MM.1S (cell line): Measurements from ENCODE around the gene SMURF2.

Source experiments
- DNase-seq: peaks from one replicate; pipeline ENCODE4 v3.0.0-alpha.2; 2015
- H2AFZ ChIP-seq: fragments of 300-600 bp; sonication (generic); 2 replicates; pipeline ENCODE4 v1.6.0; 2016; ENCODE audit warnings: antibody characterized with exemption, low read length
- H3F3A ChIP-seq: fragments of 300-600 bp; sonication (generic); 2 replicates; pipeline ENCODE4 v1.6.1; 2016; ENCODE audit warnings: mild to moderate bottlenecking, antibody characterized with exemption, low read length, moderate library complexity, mixed read lengths; ENCODE audit not compliant: insufficient read depth
- H3K27ac ChIP-seq: fragments of 300-600 bp; sonication (generic); 2 replicates; pipeline ENCODE4 v1.5.1; 2016; ENCODE audit warnings: mild to moderate bottlenecking, low read length
- H3K27me3 ChIP-seq: fragments of 300-600 bp; sonication (generic); replicated peaks from 2 replicates; pipeline ENCODE4 v1.6.0; 2016; ENCODE audit warnings: low read length; ENCODE audit not compliant: insufficient read depth
- H3K36me3 ChIP-seq: fragments of 300-600 bp; sonication (generic); replicated peaks from 2 replicates; pipeline ENCODE4 v1.6.1; 2016; ENCODE audit warnings: mild to moderate bottlenecking, low read length, mixed read lengths; ENCODE audit not compliant: insufficient read depth
- H3K4me1 ChIP-seq: fragments of 300-600 bp; sonication (generic); 2 replicates; pipeline ENCODE4 v1.6.1; 2016; ENCODE audit warnings: low read length, mixed read lengths
- H3K4me2 ChIP-seq: fragments of 300-600 bp; sonication (generic); 2 replicates; pipeline ENCODE4 v1.6.0; 2016; ENCODE audit warnings: low read depth, low read length
- H3K4me3 ChIP-seq: fragments of 300-600 bp; sonication (generic); 2 replicates; pipeline ENCODE4 v1.5.1; 2016; ENCODE audit warnings: low read length, mixed read lengths
- H3K79me2 ChIP-seq: fragments of 300-600 bp; sonication (generic); 2 replicates; pipeline ENCODE4 v1.6.1; 2016; ENCODE audit warnings: mixed run types, low read length, mixed read lengths
- H3K9ac ChIP-seq: fragments of 300-600 bp; sonication (generic); 2 replicates; pipeline ENCODE4 v1.6.1; 2016; ENCODE audit warnings: low read length, mixed read lengths
- H3K9me2 ChIP-seq: fragments of 300-600 bp; sonication (generic); replicated peaks from 2 replicates; pipeline ENCODE4 v1.6.1; 2016; ENCODE audit warnings: mild to moderate bottlenecking, low read length, mixed read lengths; ENCODE audit not compliant: insufficient read depth
- H3K9me3 ChIP-seq: fragments of 300-600 bp; sonication (generic); replicated peaks from 2 replicates; pipeline ENCODE4 v1.6.1; 2016; ENCODE audit warnings: mild to moderate bottlenecking, low read length, mixed read lengths; ENCODE audit not compliant: insufficient read depth
- H4K20me1 ChIP-seq: fragments of 300-600 bp; sonication (generic); 2 replicates; pipeline ENCODE4 v1.6.1; 2016; ENCODE audit warnings: mild to moderate bottlenecking, low read length, moderate library complexity, mixed read lengths; ENCODE audit not compliant: insufficient read depth
- CTCF ChIP-seq: fragments of 300-600 bp; sonication (generic); IDR thresholded peaks from 2 replicates; pipeline ENCODE4 v1.5.1; 2016; ENCODE audit warnings: antibody characterized with exemption, low read length, mixed read lengths
- EZH2 ChIP-seq: fragments of 300-600 bp; sonication (generic); optimal IDR thresholded peaks from 2 replicates; pipeline ENCODE3; 2017; ENCODE audit warnings: low read depth, mild to moderate bottlenecking, antibody characterized with exemption, low read length, mixed read lengths
- EZH2phosphoT487 ChIP-seq: fragments of 300-600 bp; sonication (generic); IDR thresholded peaks from 2 replicates; pipeline ENCODE4 v1.6.1; 2018; ENCODE audit warnings: antibody characterized with exemption, low read length

The SMURF2 gene

DNA sequence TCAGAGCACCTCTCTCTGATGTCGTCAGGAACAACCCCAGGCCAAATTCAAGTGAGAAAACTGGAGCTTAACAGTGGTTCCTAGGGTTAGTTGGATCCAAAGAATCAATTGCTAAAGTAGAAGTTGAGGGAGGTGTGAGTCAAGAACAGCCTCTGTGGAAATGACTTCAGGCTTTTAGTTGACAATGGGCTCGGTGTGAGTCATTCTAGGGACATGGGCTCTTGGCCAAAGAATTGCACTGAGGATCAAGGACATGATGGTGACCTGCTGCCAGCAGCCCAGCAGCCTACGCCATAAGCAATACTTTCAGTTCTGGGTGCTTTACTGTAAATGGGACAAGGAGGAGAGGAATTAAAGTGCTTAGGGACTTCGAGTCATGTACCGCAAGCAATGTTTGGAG is 32.1 kb upstream of the SMURF2 start:
- Histone ChIP-seq H4K20me1 (no peaks in the 10 kb centered on the region), H3K79me2 (no peaks in the 10 kb centered on the region), H3K9me2 (no peaks in the 10 kb centered on the region), H3K9ac (no peak overlapping the region), H3K36me3 (no peaks in the 10 kb centered on the region), H3K27ac (no peak overlapping the region), H3K27me3 (no peaks in the 10 kb centered on the region), H3K4me1 (no peaks in the 10 kb centered on the region), H2AFZ (no peak overlapping the region), H3F3A (no peaks in the 10 kb centered on the region), H3K4me2 (no peak overlapping the region), H3K9me3 (no peaks in the 10 kb centered on the region), H3K4me3 (no peak overlapping the region)
- no peak for TF ChIP-seq EZH2
- TF ChIP-seq CTCF: no peak
- no peak for TF ChIP-seq EZH2phosphoT487
- no peak for DNase-seq

DNA sequence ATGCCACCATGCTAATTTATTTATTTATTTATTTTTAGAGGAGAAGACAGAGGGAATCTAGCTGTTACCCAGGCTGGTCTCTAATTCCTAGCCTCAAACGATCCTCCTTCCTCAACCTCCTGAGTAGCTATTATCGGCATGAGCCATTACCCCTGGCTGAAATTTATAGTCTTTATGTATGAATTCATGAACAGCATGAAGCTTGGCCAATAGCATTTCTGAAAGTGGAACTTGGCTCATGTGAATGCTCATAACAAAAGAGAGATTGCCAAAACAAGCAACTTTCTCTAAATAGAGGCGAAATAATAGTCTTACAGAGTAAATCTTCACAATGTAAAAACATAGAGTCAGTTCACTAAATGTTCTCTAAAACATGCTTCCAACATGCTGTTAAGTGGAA is 30.1 kb upstream of the SMURF2 start:
- Histone ChIP-seq H3K9me2 (no peaks in the 10 kb centered on the region), H3K27ac (no peak overlapping the region), H3K4me2 (no peak overlapping the region), H3K27me3 (no peaks in the 10 kb centered on the region), H3K79me2 (no peaks in the 10 kb centered on the region), H3K9me3 (no peaks in the 10 kb centered on the region), H3F3A (no peaks in the 10 kb centered on the region), H3K4me1 (no peaks in the 10 kb centered on the region), H3K9ac (no peak overlapping the region), H4K20me1 (no peaks in the 10 kb centered on the region), H3K36me3 (no peaks in the 10 kb centered on the region), H3K4me3 (no peak overlapping the region), H2AFZ (no peak overlapping the region)
- no peak for TF ChIP-seq EZH2phosphoT487
- no peak for TF ChIP-seq CTCF
- TF ChIP-seq EZH2: no peak
- DNase-seq: no peak

DNA sequence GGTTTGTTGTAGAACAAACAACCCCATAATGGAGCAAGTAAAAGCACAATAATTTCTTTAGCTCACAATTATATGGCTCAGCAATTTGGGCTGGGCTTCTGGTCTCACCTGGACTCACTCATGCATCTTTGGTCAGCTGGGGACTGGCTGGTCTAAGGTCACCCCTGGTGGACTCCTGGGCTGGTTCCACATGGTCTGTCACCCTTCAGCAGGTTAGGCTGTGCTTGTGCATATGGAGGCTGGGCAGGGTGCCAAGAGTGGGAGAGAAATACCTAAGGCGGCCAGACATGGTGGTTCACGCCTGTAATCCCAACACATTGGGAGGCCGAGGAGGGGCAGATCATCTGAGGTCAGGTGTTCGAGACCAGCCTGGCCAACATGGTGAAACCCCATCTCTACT is 27.0 kb upstream of the SMURF2 start:
- no peak overlapping the region for H3K9ac ChIP-seq
- H3K4me2 ChIP-seq: no peak overlapping the region
- no peak overlapping the region for H3K27ac ChIP-seq
- no peaks in the 10 kb centered on the region for H3K4me1 ChIP-seq
- no peaks in the 10 kb centered on the region for H3F3A ChIP-seq
- TF ChIP-seq EZH2 (no peak), CTCF (no peak), EZH2phosphoT487 (no peak)
- no peak overlapping the region for H3K4me3 ChIP-seq
- H3K27me3 ChIP-seq: no peaks in the 10 kb centered on the region
- H3K9me3 ChIP-seq: no peaks in the 10 kb centered on the region
- no peaks in the 10 kb centered on the region for H4K20me1 ChIP-seq
- no peaks in the 10 kb centered on the region for H3K79me2 ChIP-seq
- DNase-seq: no peak
- no peaks in the 10 kb centered on the region for H3K36me3 ChIP-seq
- H3K9me2 ChIP-seq: no peaks in the 10 kb centered on the region
- H2AFZ ChIP-seq: no peak overlapping the region

DNA sequence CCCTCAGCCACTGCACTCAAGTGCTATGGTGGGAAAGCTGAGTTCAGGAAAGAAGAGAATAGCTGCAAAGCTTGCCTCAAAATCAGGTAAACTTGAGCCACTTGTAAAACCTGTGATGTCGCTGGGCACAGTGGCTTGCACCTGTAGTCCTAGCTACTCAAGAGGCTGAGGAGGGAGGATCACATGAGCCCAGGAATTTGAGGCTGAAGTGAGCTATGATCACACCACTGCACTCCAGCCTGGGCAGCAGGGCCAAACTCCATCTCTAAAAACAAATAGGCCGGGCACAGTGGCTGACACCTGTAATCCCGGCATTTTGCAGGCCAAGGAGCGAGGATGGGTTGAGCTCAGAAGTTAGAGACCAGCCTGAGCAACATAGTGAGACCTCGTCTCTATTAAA is 26.4 kb upstream of the SMURF2 start:
- Histone ChIP-seq H3K27ac (no peak overlapping the region), H3K9me3 (no peaks in the 10 kb centered on the region), H2AFZ (no peak overlapping the region), H3K4me2 (no peak overlapping the region), H3K27me3 (no peaks in the 10 kb centered on the region), H3F3A (no peaks in the 10 kb centered on the region), H3K9ac (no peak overlapping the region), H4K20me1 (no peaks in the 10 kb centered on the region), H3K36me3 (no peaks in the 10 kb centered on the region), H3K9me2 (no peaks in the 10 kb centered on the region), H3K79me2 (no peaks in the 10 kb centered on the region), H3K4me1 (no peaks in the 10 kb centered on the region), H3K4me3 (no peak overlapping the region)
- DNase-seq: no peak
- no peak for TF ChIP-seq EZH2phosphoT487
